Muscle of back (tissue), 11 donors: ENCODE measurements around the gene MCCC2. TPM values are rescaled to one million over a fixed set of nuclear protein-coding genes. Genes with fewer than 3 reads are reported as not detected.
A peak's percentile ranks its signal among the peaks of the same experiment; 100 is the strongest.
"Not testable (repeated sequence)": the region's sequence is repeated elsewhere in the genome, so short reads cannot be mapped to it uniquely, and the experiment has no call there.

ENCODE experiments used
- DNase-seq, 3 donors: peaks; one replicate each; pipeline versions ENCODE4 v3.0.0 to v3.0.0-alpha.2; 2013
- polyA plus RNA-seq, 10 donors: library from polyadenylated mRNA; unstranded; fragments of 120-200 nt; gene quantifications; one replicate each; pipeline ENCODE4 v1.2.1, GENCODE V29; 2013; ENCODE audit not compliant: insufficient read length in 10 of 10

MCCC2 gene
- polyA plus RNA-seq, 10 donors, result 12.0 to 27.3 (median 18.5) TPM

- DNase-seq, result no peak
These were observed 9.0 kb downstream of the MCCC2 start for GRCh38 chr5:71596169-71596568.

DNA sequence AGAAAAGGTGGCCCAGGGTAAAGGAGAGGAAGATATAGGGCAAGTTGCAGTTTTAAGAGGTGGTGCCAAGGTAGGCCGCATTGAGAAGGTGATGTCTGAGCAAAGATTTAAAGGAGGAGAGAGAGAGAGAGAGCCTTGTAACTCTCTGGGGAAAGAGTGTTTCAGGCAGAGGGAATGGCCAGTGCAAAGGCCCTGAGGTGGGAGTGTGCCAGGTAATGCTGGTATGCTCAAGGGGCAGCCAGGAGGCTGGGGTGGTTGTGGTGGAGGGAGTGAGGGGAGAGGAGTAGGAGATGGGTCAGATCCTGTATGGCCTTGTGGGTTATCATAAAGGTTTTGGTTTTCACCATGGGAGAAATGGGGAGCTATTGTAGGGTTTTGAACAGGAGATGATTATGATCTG, 9.9 kb downstream of the MCCC2 start:
- no peak for DNase-seq

GRCh38 chr5:71600783-71601182, 13.6 kb downstream of the MCCC2 start:
- DNase-seq, result no peak

DNA sequence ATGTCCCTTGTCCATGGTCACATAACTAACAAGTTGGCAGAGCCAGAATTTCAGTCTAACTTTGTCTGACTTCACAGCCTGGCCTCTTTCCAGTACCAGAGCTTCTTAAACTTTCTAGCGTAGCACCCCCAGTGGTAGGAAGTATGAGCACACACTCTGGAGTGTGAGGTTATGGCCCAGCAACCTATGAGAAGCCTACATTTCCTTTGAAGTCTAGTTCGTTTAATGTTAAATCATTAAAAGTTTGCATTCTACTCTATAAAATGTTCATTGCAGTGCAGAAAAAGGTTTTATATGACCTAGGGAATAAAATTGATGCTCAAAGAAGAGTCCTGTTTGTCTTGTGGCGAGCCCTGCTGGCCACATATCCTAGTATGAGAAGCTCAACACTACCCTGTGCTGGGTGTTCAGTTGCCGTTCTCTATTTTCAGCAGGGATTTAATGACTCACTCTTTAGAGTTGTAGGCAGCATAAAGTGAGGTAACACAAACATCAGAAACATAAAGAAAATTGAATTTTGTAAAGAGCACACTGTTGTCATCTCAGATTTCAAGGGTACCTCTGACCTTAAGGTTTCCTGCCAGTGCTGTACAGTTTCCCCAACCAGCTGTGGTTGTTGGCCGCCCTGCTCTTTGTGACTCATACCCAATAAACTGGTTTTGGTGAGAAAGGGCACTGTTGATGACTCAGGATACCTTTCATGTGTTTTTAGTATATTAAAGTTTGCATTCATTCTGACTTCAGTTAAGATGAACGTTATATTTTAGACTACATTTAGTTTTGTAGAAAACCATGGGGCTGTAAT, 14.3 kb downstream of the MCCC2 start:
- DNase-seq, result peak; percentile 11 to 64 (median 16)

DNA sequence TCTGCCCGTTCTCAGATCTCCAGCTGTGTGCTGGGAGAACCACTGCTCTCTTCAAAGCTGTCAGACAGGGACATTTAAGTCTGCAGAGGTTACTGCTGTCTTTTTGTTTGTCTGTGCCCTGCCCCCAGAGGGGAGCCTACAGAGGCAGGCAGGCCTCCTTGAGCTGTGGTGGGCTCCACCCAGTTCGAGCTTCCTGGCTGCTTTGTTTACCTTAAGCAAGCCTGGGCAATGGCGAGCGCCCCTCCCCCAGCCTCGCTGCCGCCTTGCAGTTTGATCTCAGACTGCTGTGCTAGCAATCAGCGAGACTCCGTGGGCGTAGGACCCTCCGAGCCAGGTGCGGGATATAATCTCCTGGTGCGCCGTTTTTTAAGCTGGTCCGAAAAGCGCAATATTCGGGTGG, 22.8 kb downstream of the MCCC2 start:
- not testable (repeated sequence) for DNase-seq

- no peak for DNase-seq
These were observed 28.7 kb downstream of the MCCC2 start for GRCh38 chr5:71615809-71616208.

DNA sequence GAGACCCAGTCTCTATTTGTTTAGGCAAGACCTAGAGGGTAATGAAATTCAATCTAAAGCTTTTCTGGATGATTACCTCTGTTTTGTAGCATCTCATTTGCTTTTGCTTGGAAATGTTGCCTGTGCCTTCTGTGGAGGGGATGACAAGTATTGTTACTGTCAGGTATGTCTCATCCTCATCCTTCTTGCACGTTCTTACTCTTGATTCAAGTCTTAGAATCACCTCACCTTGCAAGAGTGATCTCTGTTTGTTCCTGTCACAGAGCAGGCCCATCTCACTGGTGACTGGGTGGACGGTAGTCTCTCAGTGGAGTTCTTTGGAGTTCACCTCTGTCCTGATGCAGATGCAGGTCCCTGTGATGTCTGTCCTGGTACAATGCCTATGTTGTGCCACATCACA, 33.5 kb downstream of the MCCC2 start:
- DNase-seq, result no peak

DNA sequence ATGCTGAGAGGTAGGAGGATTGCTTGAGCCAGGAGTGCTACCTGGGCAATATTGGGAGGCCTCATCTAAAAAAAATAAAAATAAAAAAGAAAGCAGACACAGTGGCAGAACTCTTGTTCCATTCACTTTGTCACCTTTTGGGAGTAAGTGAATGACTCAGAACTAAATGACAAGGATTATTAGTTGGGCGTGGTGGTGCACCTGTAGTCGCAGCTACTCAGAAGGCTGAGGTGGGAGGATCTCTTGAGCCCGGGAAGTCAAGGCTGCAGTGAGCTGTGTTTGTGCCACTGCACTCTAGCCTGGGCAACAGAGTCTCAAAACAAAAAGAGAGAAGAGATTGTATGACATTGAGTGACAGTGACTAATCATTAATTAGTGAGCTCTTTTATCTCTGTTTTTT, 34.1 kb downstream of the MCCC2 start:
- no peak for DNase-seq

DNA sequence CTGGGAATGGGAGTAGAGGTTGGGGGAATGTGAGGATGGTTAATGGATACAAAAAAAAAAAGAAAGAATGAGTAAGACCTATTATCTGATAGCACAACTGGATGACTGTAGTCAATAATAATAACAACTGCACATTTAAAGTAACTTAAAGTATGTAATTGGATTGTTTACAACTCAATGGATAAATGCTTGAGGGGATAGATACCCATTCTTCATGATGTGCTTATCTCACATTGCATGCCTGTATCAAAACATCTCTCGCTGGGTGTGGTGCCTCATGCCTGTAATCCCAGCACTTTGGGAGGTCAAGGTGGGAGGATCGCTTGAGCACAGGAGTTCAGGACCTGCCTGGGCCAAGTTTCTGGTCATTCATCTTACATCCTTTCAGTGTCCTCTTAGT, 34.6 kb downstream of the MCCC2 start:
- no peak for DNase-seq

- DNase-seq, result no peak
These were observed 36.2 kb downstream of the MCCC2 start for GRCh38 chr5:71623221-71623794.

DNA sequence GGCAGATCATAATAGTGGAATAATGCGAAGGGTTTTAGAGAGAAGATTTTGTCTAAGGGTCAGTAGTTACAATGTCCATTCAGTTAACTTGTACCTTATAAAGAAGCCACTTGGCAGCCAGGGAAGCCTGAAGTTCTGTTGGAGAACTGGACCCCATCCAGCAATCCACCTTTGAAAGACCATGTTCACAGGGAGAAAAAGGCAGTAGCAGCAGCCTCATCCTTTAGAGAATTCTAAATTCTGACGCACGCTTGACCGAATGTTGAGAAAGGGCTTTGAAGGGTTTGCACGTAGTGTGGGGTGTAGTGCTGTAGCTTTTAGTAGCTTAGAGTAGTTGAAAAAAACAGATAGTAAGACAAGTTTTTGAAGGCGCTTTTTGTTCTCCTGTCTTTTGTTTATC, 42.8 kb downstream of the MCCC2 start:
- DNase-seq, result no peak

DNA sequence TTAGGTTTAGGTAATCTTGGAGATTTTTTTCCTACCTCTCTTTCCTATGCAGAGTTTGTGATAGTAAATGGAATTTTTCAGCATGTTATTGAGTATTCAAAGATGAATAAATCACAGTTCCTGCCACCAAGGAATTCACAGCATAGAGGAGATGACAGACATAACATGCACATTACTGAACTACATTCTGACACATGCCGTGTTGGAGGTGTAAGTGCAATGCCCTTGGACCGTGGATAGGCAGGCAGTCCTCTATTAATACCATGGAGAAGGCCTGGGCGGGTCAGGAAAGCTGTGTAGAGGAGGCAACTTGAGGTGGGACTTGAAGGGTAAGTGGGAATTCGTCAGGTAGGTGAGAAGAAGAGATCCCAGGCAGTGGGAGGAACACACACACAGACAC, 43.9 kb downstream of the MCCC2 start:
- no peak for DNase-seq

DNA sequence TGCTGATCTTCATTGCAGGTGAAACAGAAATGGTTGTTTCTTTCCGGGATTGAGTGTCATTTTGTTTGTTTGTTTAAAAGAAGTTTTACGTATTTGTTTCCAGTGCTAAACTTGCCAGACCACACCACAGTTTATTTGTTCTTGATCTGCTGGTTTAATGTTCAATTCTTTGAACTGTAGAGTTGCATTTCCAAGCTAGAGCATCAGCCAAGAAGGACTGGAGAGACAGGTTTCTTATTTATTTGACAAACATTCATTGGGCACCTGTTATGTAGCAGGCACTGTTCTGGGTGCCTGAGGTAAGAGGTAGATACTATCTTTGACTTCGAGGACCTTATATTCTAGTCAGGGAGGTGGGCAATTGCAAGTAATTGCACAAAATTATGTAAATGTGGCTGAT, 45.0 kb downstream of the MCCC2 start:
- no peak for DNase-seq

DNA sequence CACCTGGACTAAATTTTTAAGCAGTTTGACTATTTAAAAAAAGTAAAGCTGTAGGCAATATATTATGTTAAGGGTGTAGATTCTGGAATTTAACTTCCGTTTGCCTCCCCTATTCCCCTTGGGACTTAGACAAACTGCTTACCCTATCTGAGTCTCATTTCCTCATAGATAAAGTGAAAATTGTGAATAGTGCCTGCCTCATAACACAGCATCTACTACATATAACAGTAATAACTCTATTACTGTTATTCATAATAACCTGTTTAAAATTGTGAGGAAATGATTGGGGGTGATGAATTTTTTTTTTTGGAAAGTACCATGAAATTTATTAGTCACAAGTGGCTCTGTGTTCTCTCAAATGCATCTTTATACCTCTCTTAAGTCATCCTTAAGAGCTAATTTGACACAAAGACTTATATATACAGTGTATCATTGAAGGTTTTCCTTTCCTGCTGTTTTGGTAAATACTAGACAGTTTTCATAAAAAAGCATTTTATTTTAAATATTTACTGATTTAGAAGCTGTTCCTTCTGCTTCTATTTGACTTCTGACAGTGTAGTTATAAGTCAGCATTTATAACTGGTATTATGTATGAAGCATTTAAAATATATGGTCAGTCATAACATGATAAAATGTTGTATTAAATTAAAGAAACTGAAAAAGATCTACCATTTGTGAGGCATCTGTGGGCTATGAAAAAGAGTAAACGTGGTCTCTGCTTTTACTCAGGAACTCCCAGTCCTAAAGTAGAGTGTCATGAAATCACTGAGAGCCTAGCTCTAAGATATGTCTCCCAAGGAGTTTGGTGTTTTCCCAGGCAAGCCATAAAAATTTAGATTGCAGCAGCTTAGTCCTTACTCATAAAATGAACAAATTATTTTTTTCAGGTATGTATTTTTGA, 46.4 kb downstream of the MCCC2 start:
- no peak for DNase-seq

DNA sequence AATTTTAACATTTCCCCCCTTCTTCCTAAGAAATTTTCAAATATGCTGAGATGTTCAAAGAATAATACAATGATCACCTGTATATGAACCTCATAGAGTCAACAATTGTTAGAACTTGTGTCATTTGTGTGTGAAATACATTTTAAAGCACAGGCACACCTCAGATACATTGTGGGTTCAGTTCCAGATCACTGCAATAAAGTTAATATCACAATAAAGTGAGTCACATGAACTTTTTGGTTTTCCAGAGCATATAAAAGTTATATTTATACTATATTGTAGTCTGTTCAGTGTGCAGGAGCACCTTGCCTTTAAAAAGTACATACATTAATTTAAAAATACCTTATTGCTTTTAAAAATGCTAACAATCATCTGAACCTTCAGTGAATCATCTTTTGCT, 50.0 kb downstream of the MCCC2 start:
- no peak for DNase-seq

DNA sequence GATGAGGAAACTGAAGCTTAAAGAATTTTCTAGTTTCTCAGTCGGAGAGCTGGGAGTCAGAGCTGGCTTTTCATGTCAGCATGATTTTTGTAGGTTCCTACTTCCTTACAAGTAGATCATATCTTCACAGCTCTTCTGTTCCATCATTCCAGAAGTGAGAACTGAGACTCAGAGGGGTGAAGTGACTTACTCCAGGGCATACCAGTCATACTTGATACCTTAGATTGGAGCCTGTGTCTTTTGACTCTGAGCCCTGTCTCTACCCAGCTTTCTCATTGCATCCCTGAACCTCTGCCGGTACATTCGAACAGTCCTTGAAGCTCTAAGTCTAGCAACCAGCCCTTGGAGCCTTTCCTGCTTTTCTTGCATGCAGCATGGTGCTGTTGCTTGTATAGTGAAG, 53.3 kb downstream of the MCCC2 start:
- DNase-seq, result no peak

GRCh38 chr5:71645030-71645429, 57.9 kb downstream of the MCCC2 start:
- DNase-seq, result no peak

GRCh38 chr5:71650940-71651339, 63.8 kb downstream of the MCCC2 start:
- DNase-seq, result not testable (repeated sequence)

DNA sequence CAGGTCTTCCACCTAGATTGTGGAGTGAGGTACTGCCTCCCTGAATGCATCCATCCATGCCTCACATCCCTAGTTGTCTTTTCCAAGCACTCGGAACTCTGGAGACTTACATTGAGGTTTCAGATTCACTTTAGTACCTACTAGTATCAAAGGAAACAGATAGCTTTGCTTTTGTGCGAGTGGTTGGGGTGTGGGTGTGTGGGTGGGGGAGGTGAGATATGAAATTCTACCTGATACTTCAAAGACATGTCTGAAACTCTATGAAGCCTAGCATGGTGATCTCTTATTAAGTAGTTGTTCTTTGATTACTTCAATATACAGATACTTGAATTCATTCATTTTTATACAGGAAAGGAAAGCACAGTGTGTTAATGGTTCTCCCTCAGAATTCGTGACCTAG, 64.4 kb downstream of the MCCC2 start:
- no peak for DNase-seq

- no peak for DNase-seq
These were observed 65.2 kb downstream of the MCCC2 start for GRCh38 chr5:71652349-71652748.

- DNase-seq, result peak in 1 of 3 donors; percentile 15
These were observed 65.8 kb downstream of the MCCC2 start for GRCh38 chr5:71652803-71653543.
